D721Med (cell line): ENCODE results near the gene HIGD1C.

ENCODE experiments used
- DNase-seq: peaks from one replicate; pipeline ENCODE4 v3.0.0; 2011; ENCODE audit warnings: low spot score; ENCODE audit not compliant: insufficient read length
- FAIRE-seq: peaks from 2 replicates; lab custom pipeline; 2011; peaks lifted over from hg19 to GRCh38; lab: Jason Lieb, UNC
- TF ChIP-seq, protein P1 (sequence below): IDR thresholded peaks from 2 replicates; pipeline ENCODE4 v1.5.1; 2012; ENCODE audit warnings: mild to moderate bottlenecking, control low read depth; ENCODE audit not compliant: insufficient read depth; ENCODE audit errors: missing control alignments

HIGD1C gene

DNA sequence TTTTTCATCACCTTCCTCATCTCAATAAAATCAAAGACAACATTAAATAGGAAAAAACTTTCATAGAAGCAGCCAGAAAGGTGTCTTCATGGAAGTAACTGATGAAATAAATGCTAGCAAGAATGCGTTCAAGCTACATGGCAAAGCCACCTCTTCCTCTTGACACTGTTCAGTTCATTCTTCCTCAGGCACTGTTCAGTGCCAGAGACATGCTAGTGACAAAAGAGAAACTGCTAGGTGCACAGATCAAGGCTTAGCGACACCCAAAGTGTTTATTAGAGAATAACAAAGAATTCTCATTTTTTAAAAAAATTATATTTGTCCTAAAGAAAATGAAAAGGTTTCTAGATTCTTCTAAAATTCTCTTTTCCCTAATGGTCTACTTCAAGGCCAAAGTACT, 66.6 kb downstream of the HIGD1C start:
- TF ChIP-seq, protein P1, sequence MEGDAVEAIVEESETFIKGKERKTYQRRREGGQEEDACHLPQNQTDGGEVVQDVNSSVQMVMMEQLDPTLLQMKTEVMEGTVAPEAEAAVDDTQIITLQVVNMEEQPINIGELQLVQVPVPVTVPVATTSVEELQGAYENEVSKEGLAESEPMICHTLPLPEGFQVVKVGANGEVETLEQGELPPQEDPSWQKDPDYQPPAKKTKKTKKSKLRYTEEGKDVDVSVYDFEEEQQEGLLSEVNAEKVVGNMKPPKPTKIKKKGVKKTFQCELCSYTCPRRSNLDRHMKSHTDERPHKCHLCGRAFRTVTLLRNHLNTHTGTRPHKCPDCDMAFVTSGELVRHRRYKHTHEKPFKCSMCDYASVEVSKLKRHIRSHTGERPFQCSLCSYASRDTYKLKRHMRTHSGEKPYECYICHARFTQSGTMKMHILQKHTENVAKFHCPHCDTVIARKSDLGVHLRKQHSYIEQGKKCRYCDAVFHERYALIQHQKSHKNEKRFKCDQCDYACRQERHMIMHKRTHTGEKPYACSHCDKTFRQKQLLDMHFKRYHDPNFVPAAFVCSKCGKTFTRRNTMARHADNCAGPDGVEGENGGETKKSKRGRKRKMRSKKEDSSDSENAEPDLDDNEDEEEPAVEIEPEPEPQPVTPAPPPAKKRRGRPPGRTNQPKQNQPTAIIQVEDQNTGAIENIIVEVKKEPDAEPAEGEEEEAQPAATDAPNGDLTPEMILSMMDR, result no peak
- FAIRE-seq, result no peak
- no peak for DNase-seq

DNA sequence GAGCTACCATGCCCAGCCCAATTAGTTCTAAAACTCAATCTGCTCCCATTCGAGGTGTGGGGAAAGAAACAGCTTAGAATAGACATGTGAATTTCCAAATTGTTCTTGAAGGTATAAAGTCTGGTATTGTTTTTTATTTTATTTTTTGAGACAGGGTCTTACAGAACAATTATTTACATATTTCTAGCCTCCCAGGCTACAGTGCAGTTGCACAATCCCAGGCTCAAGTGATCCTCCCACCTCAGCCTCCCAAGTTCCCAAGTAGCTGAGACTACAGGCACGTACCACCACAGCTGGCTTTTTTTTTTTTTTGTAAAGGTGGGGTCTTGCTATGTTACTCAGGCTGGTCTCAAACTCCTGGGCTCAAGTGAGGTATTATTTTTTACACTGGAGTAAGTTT, 67.6 kb downstream of the HIGD1C start:
- FAIRE-seq, result no peak
- TF ChIP-seq, protein P1, result no peak
- no peak for DNase-seq
